ENCODE results near the gene ZBTB3.

GRCh38 chr11:62702246-62702645 is 51.7 kb downstream of the ZBTB3 start:
- no peak for TF ChIP-seq CTCF (IDR thresholded peaks at IDR 0.05)
- TF ChIP-seq POLR2A (IDR thresholded peaks at IDR 0.05) = no peak
